ENCODE data around the gene HNRNPM.
"Not testable (repeated sequence)": the region's sequence is repeated elsewhere in the genome, so short reads cannot be mapped to it uniquely, and the experiment has no call there.

The HNRNPM gene

GRCh38 chr19:8425331-8425730 is 19.4 kb upstream of the HNRNPM start:
- DNase-seq (ENCODE audit: low read depth in 2 of 2, low spot score in 1 of 2): not testable (repeated sequence)

GRCh38 chr19:8426283-8426682 is 18.5 kb upstream of the HNRNPM start:
- no peak for DNase-seq (ENCODE audit: low read depth in 2 of 2, low spot score in 1 of 2)

GRCh38 chr19:8429044-8429443 is 15.7 kb upstream of the HNRNPM start:
- no peak for DNase-seq (ENCODE audit: low read depth in 2 of 2, low spot score in 1 of 2)

GRCh38 chr19:8429826-8430225 is 14.9 kb upstream of the HNRNPM start:
- no peak for DNase-seq (ENCODE audit: low read depth in 2 of 2, low spot score in 1 of 2)

GRCh38 chr19:8430650-8431049 is 14.1 kb upstream of the HNRNPM start:
- DNase-seq (ENCODE audit: low read depth in 2 of 2, low spot score in 1 of 2): no peak

- no peak for DNase-seq (ENCODE audit: low read depth in 2 of 2, low spot score in 1 of 2)
Observed at GRCh38 chr19:8438236-8438635, 6.5 kb upstream of the HNRNPM start.

GRCh38 chr19:8441725-8442544 is 2.8 kb upstream of the HNRNPM start:
- DNase-seq (ENCODE audit: low read depth in 2 of 2, low spot score in 1 of 2): no peak

- not testable (repeated sequence) for DNase-seq (ENCODE audit: low read depth in 2 of 2, low spot score in 1 of 2)
Observed at GRCh38 chr19:8444140-8444676, 567 bp upstream of the HNRNPM start.

- DNase-seq (ENCODE audit: low read depth in 2 of 2, low spot score in 1 of 2): no peak
Observed at GRCh38 chr19:8445488-8446001, 770 bp downstream of the HNRNPM start.

GRCh38 chr19:8446061-8446709 is 1.4 kb downstream of the HNRNPM start:
- DNase-seq (ENCODE audit: low read depth in 2 of 2, low spot score in 1 of 2): no peak

GRCh38 chr19:8449830-8450229 is 5.1 kb downstream of the HNRNPM start:
- no peak for DNase-seq (ENCODE audit: low read depth in 2 of 2, low spot score in 1 of 2)

- no peak for DNase-seq (ENCODE audit: low read depth in 2 of 2, low spot score in 1 of 2)
Observed at GRCh38 chr19:8451377-8451776, 6.6 kb downstream of the HNRNPM start.

GRCh38 chr19:8451885-8452284 is 7.1 kb downstream of the HNRNPM start:
- DNase-seq (ENCODE audit: low read depth in 2 of 2, low spot score in 1 of 2): no peak

- no peak for DNase-seq (ENCODE audit: low read depth in 2 of 2, low spot score in 1 of 2)
Observed at GRCh38 chr19:8452446-8453123, 7.8 kb downstream of the HNRNPM start.

- DNase-seq (ENCODE audit: low read depth in 2 of 2, low spot score in 1 of 2): no peak
Observed at GRCh38 chr19:8453616-8454015, 8.8 kb downstream of the HNRNPM start.

GRCh38 chr19:8454218-8454617 is 9.4 kb downstream of the HNRNPM start:
- no peak for DNase-seq (ENCODE audit: low read depth in 2 of 2, low spot score in 1 of 2)

- DNase-seq (ENCODE audit: low read depth in 2 of 2, low spot score in 1 of 2): no peak
Observed at GRCh38 chr19:8455018-8455417, 10.2 kb downstream of the HNRNPM start.

GRCh38 chr19:8456064-8456463 is 11.3 kb downstream of the HNRNPM start:
- DNase-seq (ENCODE audit: low read depth in 2 of 2, low spot score in 1 of 2): no peak

GRCh38 chr19:8457209-8457608 is 12.4 kb downstream of the HNRNPM start:
- no peak for DNase-seq (ENCODE audit: low read depth in 2 of 2, low spot score in 1 of 2)

- no peak for DNase-seq (ENCODE audit: low read depth in 2 of 2, low spot score in 1 of 2)
Observed at GRCh38 chr19:8457827-8458226, 13.1 kb downstream of the HNRNPM start.

- DNase-seq (ENCODE audit: low read depth in 2 of 2, low spot score in 1 of 2): no peak
Observed at GRCh38 chr19:8458380-8458779, 13.6 kb downstream of the HNRNPM start.

GRCh38 chr19:8459095-8459494 is 14.3 kb downstream of the HNRNPM start:
- DNase-seq (ENCODE audit: low read depth in 2 of 2, low spot score in 1 of 2): no peak

All from stimulated activated CD8-positive, alpha-beta memory T cell treated with anti-CD3 and anti-CD28 coated beads, Interleukin-4, amount 100 ng/mL, for 1 hour (primary cell).